Activated CD4-positive, alpha-beta T cell treated with anti-CD3 and anti-CD28 coated beads for 48 hours (primary cell): ENCODE results near the gene RARB.
A peak's percentile ranks its signal among the peaks of the same experiment; 100 is the strongest.

ENCODE experiments used
- DNase-seq: peaks from one replicate; pipeline ENCODE4 v3.0.0-alpha.2; 2020

RARB gene

GRCh38 chr3:25510797-25511196, 82.7 kb downstream of the RARB start:
- DNase-seq = no peak

GRCh38 chr3:25511972-25512721, 84.1 kb downstream of the RARB start:
- DNase-seq = no peak

GRCh38 chr3:25513642-25514266, 85.7 kb downstream of the RARB start:
- no peak for DNase-seq

- no peak for DNase-seq
Observed at GRCh38 chr3:25515171-25515570, 87.1 kb downstream of the RARB start.

GRCh38 chr3:25520926-25521559, 93.0 kb downstream of the RARB start:
- no peak for DNase-seq

GRCh38 chr3:25527336-25527735, 99.3 kb downstream of the RARB start:
- DNase-seq = no peak

GRCh38 chr3:25527801-25528200, 99.7 kb downstream of the RARB start:
- DNase-seq = no peak

GRCh38 chr3:25531971-25532370, 103.9 kb downstream of the RARB start:
- DNase-seq = no peak

GRCh38 chr3:25532431-25533162, 104.5 kb downstream of the RARB start:
- peak; percentile 66 for DNase-seq

GRCh38 chr3:25533399-25533798, 105.3 kb downstream of the RARB start:
- DNase-seq = no peak

- DNase-seq = no peak
Observed at GRCh38 chr3:25534007-25534406, 105.9 kb downstream of the RARB start.

GRCh38 chr3:25536521-25537391, 108.7 kb downstream of the RARB start:
- no peak for DNase-seq

GRCh38 chr3:25537516-25537915, 109.5 kb downstream of the RARB start:
- DNase-seq = no peak

GRCh38 chr3:25540273-25540672, 112.2 kb downstream of the RARB start:
- DNase-seq = no peak

- no peak for DNase-seq
Observed at GRCh38 chr3:25542492-25543039, 114.5 kb downstream of the RARB start.

- DNase-seq = no peak
Observed at GRCh38 chr3:25547103-25547502, 119.0 kb downstream of the RARB start.

GRCh38 chr3:25547943-25548674, 120.0 kb downstream of the RARB start:
- no peak for DNase-seq

- no peak for DNase-seq
Observed at GRCh38 chr3:25548836-25549235, 120.8 kb downstream of the RARB start.

GRCh38 chr3:25552251-25552650, 124.2 kb downstream of the RARB start:
- DNase-seq = no peak

GRCh38 chr3:25554376-25554775, 126.3 kb downstream of the RARB start:
- DNase-seq = no peak

- DNase-seq = no peak
Observed at GRCh38 chr3:25555695-25556437, 127.8 kb downstream of the RARB start.
